Adrenal gland (tissue), 5 donors: ENCODE measurements around the gene CSHL1.

Experiments used
- CTCF ChIP-seq, 6 experiments: fragments of 450-650 bp in 4 of 6; fragments of 200-600 bp in 2 of 6; sonication (generic) in 1 of 6; IDR thresholded peaks; 1 replicate in 5 of 6; 2 replicates in 1 of 6; pipeline versions ENCODE4 v1.5.1 to v1.8.0; 2016 to 2021; ENCODE audit warnings: antibody characterized with exemption in 6 of 6, mild to moderate bottlenecking in 2 of 6, moderate library complexity in 1 of 6
- POLR2A ChIP-seq, 2 donors: fragments of 450-650 bp; IDR thresholded peaks; one replicate each; pipeline ENCODE4 v1.6.1; 2017; ENCODE audit warnings: antibody characterized with exemption in 2 of 2, mild to moderate bottlenecking in 2 of 2, moderate library complexity in 1 of 2
- donor health status: DM: no; HTN: no; CAD: no.

DNA sequence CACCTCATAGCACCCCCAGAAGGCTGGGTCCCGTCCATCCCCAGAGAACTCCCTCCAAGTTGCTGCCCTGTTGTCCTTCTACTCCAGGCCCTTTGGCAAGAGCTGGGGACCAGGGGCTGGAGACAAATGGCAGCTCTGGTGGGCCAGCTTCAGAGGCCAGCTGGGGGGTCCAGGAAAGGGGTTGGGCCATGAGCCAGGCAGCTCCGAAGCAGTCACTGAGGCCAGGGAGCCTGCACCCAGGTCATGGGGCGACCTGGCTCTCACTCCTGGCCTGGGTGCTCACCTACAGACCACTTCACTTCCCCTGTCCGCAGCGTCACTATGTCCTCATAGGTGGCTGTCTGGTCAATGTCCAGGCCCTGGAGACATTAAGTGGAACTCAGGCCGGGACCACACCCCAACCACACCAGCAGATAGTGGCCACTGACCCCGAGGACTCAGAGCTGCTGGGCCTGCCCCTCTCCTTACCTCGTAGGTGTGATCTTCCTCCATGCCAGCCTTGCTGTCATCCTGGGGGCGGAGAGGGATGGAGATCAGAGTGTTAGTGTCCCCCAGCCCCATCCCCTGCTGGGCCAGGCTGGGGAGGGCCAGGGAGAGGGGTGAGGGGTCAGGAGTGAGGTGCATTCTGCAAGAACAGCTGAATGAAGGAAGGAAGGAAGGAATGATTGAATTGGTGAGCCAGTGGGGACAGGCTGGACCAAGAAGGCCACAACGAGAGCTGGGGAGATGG, 18.1 kb upstream of the CSHL1 start:
- TF ChIP-seq CTCF (IDR thresholded peaks at IDR 0.05), result no peak
- TF ChIP-seq POLR2A (IDR thresholded peaks at IDR 0.05), result no peak
